Vagina (tissue), 2 donors: ENCODE data around the gene UBE4A.

Experiments used
- POLR2A ChIP-seq, 2 donors: fragments of 450-650 bp; IDR thresholded peaks; one replicate each; pipeline ENCODE4 v1.6.1; 2017; ENCODE audit warnings: antibody characterized with exemption in 2 of 2, mild to moderate bottlenecking in 2 of 2, moderate library complexity in 2 of 2
- POLR2AphosphoS5 ChIP-seq, 2 donors: sonication (generic); formaldehyde crosslinking; IDR thresholded peaks; one replicate each; pipeline ENCODE4 v1.9.0; 2017; ENCODE audit warnings: antibody characterized with exemption in 2 of 2, mild to moderate bottlenecking in 2 of 2, low read depth in 1 of 2; ENCODE audit not compliant: insufficient read depth in 1 of 2
- TF ChIP-seq, protein P1 (sequence below), 3 experiments: fragments of 450-650 bp in 2 of 3; fragments of 200-600 bp in 1 of 3; sonication (generic) in 1 of 3; IDR thresholded peaks; one replicate each; pipeline ENCODE4 v1.5.1; 2017 to 2019; ENCODE audit warnings: antibody characterized with exemption in 3 of 3, mild to moderate bottlenecking in 2 of 3, moderate library complexity in 2 of 3

DNA sequence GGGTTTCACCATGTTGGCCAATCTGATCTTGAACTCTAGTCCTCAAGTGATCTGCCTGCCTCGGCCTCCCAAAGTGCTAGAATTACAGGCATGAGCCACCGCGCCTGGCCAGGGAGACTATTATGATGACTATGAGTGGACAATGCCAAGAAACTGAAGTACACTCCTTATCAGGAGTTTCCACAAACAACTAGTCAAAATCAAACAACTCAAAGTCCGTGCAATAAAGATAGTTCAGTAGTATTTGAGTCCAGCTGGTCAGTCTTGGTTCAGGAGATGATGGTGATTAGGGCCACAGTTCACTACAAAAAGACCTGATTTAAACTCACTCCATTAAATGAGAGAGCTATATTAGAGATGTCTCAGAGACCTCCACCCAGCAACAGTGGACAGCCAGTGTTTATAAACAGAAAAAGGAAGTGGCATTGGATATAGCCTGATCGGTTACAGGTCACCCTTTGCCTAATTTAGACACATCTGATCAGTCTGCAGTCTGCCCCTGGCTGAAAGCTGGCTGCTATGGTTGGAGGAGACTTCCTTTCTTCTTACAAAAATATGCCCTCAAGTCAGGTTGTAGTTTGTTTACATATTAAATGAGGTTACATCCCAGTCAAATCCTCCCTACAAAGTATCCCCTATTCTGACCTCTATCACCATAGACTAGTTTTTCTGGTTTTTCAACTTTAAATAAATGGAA is 37.9 kb upstream of the UBE4A start:
- TF ChIP-seq, protein P1, sequence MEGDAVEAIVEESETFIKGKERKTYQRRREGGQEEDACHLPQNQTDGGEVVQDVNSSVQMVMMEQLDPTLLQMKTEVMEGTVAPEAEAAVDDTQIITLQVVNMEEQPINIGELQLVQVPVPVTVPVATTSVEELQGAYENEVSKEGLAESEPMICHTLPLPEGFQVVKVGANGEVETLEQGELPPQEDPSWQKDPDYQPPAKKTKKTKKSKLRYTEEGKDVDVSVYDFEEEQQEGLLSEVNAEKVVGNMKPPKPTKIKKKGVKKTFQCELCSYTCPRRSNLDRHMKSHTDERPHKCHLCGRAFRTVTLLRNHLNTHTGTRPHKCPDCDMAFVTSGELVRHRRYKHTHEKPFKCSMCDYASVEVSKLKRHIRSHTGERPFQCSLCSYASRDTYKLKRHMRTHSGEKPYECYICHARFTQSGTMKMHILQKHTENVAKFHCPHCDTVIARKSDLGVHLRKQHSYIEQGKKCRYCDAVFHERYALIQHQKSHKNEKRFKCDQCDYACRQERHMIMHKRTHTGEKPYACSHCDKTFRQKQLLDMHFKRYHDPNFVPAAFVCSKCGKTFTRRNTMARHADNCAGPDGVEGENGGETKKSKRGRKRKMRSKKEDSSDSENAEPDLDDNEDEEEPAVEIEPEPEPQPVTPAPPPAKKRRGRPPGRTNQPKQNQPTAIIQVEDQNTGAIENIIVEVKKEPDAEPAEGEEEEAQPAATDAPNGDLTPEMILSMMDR (IDR thresholded peaks at IDR 0.05): no peak
- TF ChIP-seq POLR2AphosphoS5 (IDR thresholded peaks at IDR 0.05; ENCODE audit: insufficient read depth in 1 of 2, low read depth in 1 of 2) (no peak), POLR2A (IDR thresholded peaks at IDR 0.05) (no peak)
